Measurements from ENCODE around the gene SFXN4. TPM values are rescaled to one million over a fixed set of nuclear protein-coding genes. Genes with fewer than 3 reads are reported as not detected.
A peak's percentile ranks its signal among the peaks of the same experiment; 100 is the strongest.

The SFXN4 gene
- total RNA-seq, 6 experiments from 2014 or later = 16.0 to 152 (median 23.8) TPM

- TF ChIP-seq POLR2A (IDR thresholded peaks at IDR 0.05) (no peak), CTCF (IDR thresholded peaks at IDR 0.05) (no peak)
- H3K36me3 ChIP-seq = peaks cover 0 to 31% (median 11%) of the 10 kb centered on the region in 4 donors
- H3K27ac ChIP-seq = peak overlapping the region in 1 of 3 donors; percentile 87
- ATAC-seq (no peak), DNase-seq (no peak)
- intact Hi-C loops (cut with DNase I) = no loop called here
- H3K27me3 ChIP-seq = no peaks in the 10 kb centered on the region
- H3K4me3 ChIP-seq = no peak overlapping the region
- no peaks in the 10 kb centered on the region for H3K9me3 ChIP-seq
- peaks cover 0 to 26% (median 3%) of the 10 kb centered on the region in 4 donors for H3K4me1 ChIP-seq
- WGBS (ENCODE audit: insufficient coverage, low coverage, low lambda C conversion rate, missing lambda C conversion rate) = 37% methylated on average over 3 of the region's 8 CpGs
Observed at GRCh38 chr10:119166564-119166963, 1.1 kb upstream of the SFXN4 start.

GRCh38 chr10:119166118-119166500 lies 595 bp upstream of the SFXN4 start:
- Histone ChIP-seq H3K4me3 (peak overlapping the region; percentile 74 to 87 (median 80)), H3K4me1 (peaks cover 0 to 26% (median 3%) of the 10 kb centered on the region in 4 donors), H3K9me3 (no peaks in the 10 kb centered on the region), H3K36me3 (peaks cover 0 to 26% (median 10%) of the 10 kb centered on the region in 4 donors), H3K27me3 (no peaks in the 10 kb centered on the region), H3K27ac (peak overlapping the region; percentile 85 to 87 (median 87))
- ATAC-seq (no peak), DNase-seq (no peak)
- TF ChIP-seq POLR2A (IDR thresholded peaks at IDR 0.05) = no peak
- intact Hi-C loops (cut with DNase I) = no loop called here
- 80% methylated on average over 2 of the region's 7 CpGs for WGBS (ENCODE audit: insufficient coverage, low coverage, low lambda C conversion rate, missing lambda C conversion rate)

- ATAC-seq (no peak), DNase-seq (no peak)
- no peak overlapping the region for H3K27ac ChIP-seq
- H3K27me3 ChIP-seq = no peaks in the 10 kb centered on the region
- no peak for TF ChIP-seq POLR2A (IDR thresholded peaks at IDR 0.05)
- no peak for TF ChIP-seq CTCF (IDR thresholded peaks at IDR 0.05)
- 94% methylated on average over 4 of the region's 5 CpGs for WGBS (ENCODE audit: insufficient coverage, low coverage, low lambda C conversion rate, missing lambda C conversion rate)
- peaks cover 0 to 26% (median 3%) of the 10 kb centered on the region in 4 donors for H3K4me1 ChIP-seq
- intact Hi-C loops (cut with DNase I) = no loop called here
- H3K4me3 ChIP-seq = no peak overlapping the region
- H3K36me3 ChIP-seq = peaks cover 0 to 23% (median 8%) of the 10 kb centered on the region in 4 donors
- no peaks in the 10 kb centered on the region for H3K9me3 ChIP-seq
Observed at GRCh38 chr10:119162452-119163092, 2.9 kb downstream of the SFXN4 start.

- Histone ChIP-seq H3K9me3 (no peaks in the 10 kb centered on the region), H3K4me1 (peaks cover 0 to 26% (median 3%) of the 10 kb centered on the region in 4 donors), H3K36me3 (peaks cover 0 to 22% (median 8%) of the 10 kb centered on the region in 4 donors), H3K27me3 (no peaks in the 10 kb centered on the region), H3K27ac (no peak overlapping the region), H3K4me3 (no peak overlapping the region)
- TF ChIP-seq CTCF (IDR thresholded peaks at IDR 0.05) = no peak
- TF ChIP-seq POLR2A (IDR thresholded peaks at IDR 0.05) = no peak
- 45% methylated on average over 4 of the region's 11 CpGs for WGBS (ENCODE audit: insufficient coverage, low coverage, low lambda C conversion rate, missing lambda C conversion rate)
- intact Hi-C loops (cut with DNase I) = no loop called here
- DNase-seq (no peak), ATAC-seq (no peak)
Observed at GRCh38 chr10:119161680-119162451, 3.6 kb downstream of the SFXN4 start.

GRCh38 chr10:119159332-119159731 lies 6.2 kb downstream of the SFXN4 start:
- intact Hi-C loops (cut with DNase I) = no loop called here
- TF ChIP-seq CTCF (IDR thresholded peaks at IDR 0.05) (no peak), POLR2A (IDR thresholded peaks at IDR 0.05) (no peak)
- peaks cover 0 to 14% (median 0%) of the 10 kb centered on the region in 4 donors for H3K4me1 ChIP-seq
- H3K4me3 ChIP-seq = no peak overlapping the region
- H3K9me3 ChIP-seq = no peaks in the 10 kb centered on the region
- 63% methylated on average over 2 of the region's 8 CpGs for WGBS (ENCODE audit: insufficient coverage, low coverage, low lambda C conversion rate, missing lambda C conversion rate)
- H3K27ac ChIP-seq = no peak overlapping the region
- no peaks in the 10 kb centered on the region for H3K27me3 ChIP-seq
- no peak for DNase-seq
- no peak for ATAC-seq
- peaks cover 0 to 45% (median 15%) of the 10 kb centered on the region in 4 donors for H3K36me3 ChIP-seq

All from right lobe of liver (tissue), 6 donors.